HG03097 (cell line): ENCODE results near the gene NSFL1C.

Source experiments
- ATAC-seq: cut with Tn5 transposase; IDR thresholded peaks from one replicate; pipeline ENCODE4 v1.9.1; 2021; ENCODE audit not compliant: unreplicated experiment, low FRiP score

NSFL1C gene

DNA sequence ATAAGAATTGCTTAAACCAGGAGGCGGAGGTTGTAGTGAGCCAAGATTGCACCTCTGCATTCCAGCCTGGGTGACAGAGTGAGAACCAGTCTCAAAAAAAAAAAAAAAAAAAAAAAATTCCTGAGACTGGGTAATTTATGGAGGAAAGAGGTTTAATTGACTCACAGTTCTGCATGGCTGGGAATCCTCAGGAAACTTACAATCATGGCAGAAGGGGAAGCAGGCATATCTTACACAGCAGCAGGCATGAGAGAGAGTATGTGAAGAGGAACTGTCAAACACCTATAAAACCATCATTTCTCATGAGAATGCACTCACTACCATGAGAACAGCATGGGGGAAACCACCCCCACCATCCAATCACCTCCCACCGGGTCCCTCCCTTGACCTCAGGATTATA lies 72.0 kb downstream of the NSFL1C start:
- ATAC-seq: no peak

DNA sequence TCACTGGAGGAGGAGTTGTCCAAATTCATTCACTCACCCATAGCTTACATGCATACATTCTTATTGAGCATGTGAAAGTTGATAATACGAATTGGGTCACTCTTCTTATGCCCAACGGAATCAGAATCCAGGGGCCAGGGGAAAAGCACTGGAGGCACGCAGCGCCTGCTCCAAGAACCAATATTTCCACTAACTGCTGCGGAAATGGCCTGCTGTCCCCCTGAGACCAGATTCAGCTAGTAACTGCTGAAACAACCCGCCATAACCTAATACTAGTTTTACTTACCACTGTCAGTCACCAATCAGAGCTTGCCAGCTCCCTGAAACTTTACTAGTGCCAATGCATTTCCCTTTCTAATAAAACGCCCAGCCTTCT lies 73.2 kb downstream of the NSFL1C start:
- no peak for ATAC-seq

DNA sequence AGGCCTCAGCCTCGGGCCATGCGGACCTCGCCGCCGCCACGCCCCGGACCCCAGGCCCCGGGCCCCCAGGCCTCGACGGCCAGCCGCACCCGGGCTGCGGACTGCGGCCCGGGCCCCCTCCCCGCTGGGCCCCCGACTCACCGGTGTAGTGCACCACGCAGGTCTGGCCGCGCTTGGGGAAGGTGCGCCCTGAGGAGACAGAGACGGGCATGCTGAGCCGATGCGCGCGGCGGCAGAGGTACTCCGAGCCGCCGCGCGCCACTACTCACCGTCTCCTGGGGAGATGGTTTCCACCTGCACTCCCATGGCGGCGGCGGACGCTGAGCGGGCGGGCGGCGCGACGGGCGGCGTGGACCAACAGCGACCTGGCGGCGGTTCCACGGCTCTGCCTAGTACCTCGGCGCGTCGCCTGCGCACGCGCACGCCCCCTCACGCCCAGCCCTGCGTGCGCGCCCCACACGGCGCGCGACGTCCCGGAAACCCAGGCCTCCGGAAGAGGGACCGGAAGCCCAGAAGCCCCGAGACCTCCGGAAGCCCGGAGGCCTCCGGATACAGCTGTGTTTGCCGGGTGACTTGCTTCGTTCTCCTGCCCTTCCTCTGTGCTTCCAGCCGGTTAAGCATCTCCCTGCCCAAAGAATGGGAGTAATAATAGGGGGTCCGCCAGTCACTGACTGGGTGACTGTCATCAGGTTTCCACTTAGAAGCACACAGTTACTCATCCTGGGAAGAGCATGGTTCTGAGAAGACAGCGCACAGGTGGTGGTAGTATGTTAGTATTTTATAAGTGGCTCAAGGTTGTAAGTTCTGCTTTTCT lies 73.7 kb downstream of the NSFL1C start, which contains the start of gene FKBP1A:
Gene FKBP1A, minus strand, starts transcription at position 362 of the 814 bp plus-strand sequence. Its CDS starts 56 bp downstream, at position 306.
- peak; percentile 80 for ATAC-seq

DNA sequence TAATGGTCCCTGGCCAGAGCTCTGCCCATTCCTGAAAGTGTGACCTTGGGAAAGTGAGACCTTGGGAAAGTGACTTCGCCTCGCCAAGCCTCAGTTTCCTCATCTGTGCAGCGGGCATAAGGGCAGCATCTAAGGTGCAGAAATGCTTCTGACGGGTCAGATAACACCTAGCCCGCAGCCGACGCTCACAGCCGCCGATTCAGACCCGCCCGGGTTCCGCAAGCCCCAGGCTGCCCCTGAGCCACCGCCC lies 74.3 kb downstream of the NSFL1C start:
- no peak for ATAC-seq
